H1 (cell line): Measurements from ENCODE around the gene ARHGAP10. TPM values are rescaled to one million over a fixed set of nuclear protein-coding genes. Genes with fewer than 3 reads are reported as not detected.

Source experiments
- CTCF ChIA-PET: fragments of 300-600 bp; sonication (Branson Sonifier 250); formaldehyde crosslinking; loops from one replicate; lab custom pipeline; 2021; ENCODE audit not compliant: partially characterized antibody; lab: Charles Lee
- POLR2A ChIA-PET: fragments of 300-600 bp; sonication (Branson Sonifier 250); formaldehyde crosslinking; loops from one replicate; lab custom pipeline; 2021; ENCODE audit warnings: inconsistent platforms; ENCODE audit not compliant: partially characterized antibody; lab: Charles Lee
- DNase-seq, 2 experiments: peaks; one replicate each; pipeline versions ENCODE4 v3.0.0 to v3.0.0-alpha.2; 2010 to 2022; ENCODE audit warnings: low spot score in 2 of 2, low read depth in 1 of 2, mixed read lengths in 1 of 2
- FAIRE-seq: peaks from 2 replicates; lab custom pipeline; 2011; peaks lifted over from hg19 to GRCh38; lab: Jason Lieb, UNC
- H2AFZ ChIP-seq: 2 replicates; pipeline ENCODE4 v1.8.1; 2012; ENCODE audit warnings: low read length, inconsistent platforms
- H2AK5ac ChIP-seq: 2 replicates; pipeline ENCODE4 v1.6.1; 2013; ENCODE audit warnings: low read depth, low read length
- H2BK120ac ChIP-seq: replicated peaks from 2 replicates; pipeline ENCODE3; 2013; ENCODE audit warnings: low read depth, low read length, inconsistent platforms
- H2BK12ac ChIP-seq: 2 replicates; pipeline ENCODE4 v1.6.1; 2013; ENCODE audit warnings: low read depth, low read length
- H2BK15ac ChIP-seq: 2 replicates; pipeline ENCODE4 v1.6.1; 2013; ENCODE audit warnings: low read length
- H2BK20ac ChIP-seq: 2 replicates; pipeline ENCODE4 v1.6.1; 2013; ENCODE audit warnings: low read length
- H2BK5ac ChIP-seq: 2 replicates; pipeline ENCODE4 v1.6.1; 2013; ENCODE audit warnings: low read depth, low read length
- H3K14ac ChIP-seq: 2 replicates; pipeline ENCODE4 v1.6.1; 2013; ENCODE audit warnings: inconsistent platforms; ENCODE audit not compliant: insufficient read length
- H3K18ac ChIP-seq: 2 replicates; pipeline ENCODE4 v1.6.1; 2013; ENCODE audit warnings: low read length; ENCODE audit errors: extremely low read depth
- H3K23ac ChIP-seq: 2 replicates; pipeline ENCODE4 v1.6.1; 2013; ENCODE audit warnings: inconsistent platforms; ENCODE audit not compliant: insufficient read length
- H3K23me2 ChIP-seq: 2 replicates; pipeline ENCODE4 v1.6.1; 2013; ENCODE audit warnings: low read depth, low read length
- H3K27ac ChIP-seq: 2 replicates; pipeline ENCODE4 v1.6.1; 2011; ENCODE audit warnings: low read depth, low read length, inconsistent platforms
- H3K27me3 ChIP-seq, 4 experiments: replicated peaks in 1 of 4; 1 replicate in 1 of 4; 2 replicates in 3 of 4; pipeline versions ENCODE4 v1.6.1 to v1.8.1; 2011 to 2013; ENCODE audit warnings: low read length in 3 of 4, mild to moderate bottlenecking in 3 of 4, inconsistent platforms in 2 of 4, mixed read lengths in 2 of 4, moderate library complexity in 1 of 4; ENCODE audit not compliant: control insufficient read depth in 3 of 4, insufficient read depth in 3 of 4; ENCODE audit errors: extremely low read depth in 1 of 4
- H3K36me3 ChIP-seq, 4 experiments: 2 replicates each; pipeline versions ENCODE4 v1.6.1 to v1.8.1; 2011 to 2013; ENCODE audit warnings: mild to moderate bottlenecking in 4 of 4, low read length in 3 of 4, moderate library complexity in 2 of 4, control low read depth in 1 of 4, inconsistent platforms in 1 of 4; ENCODE audit not compliant: insufficient read depth in 4 of 4, control insufficient read depth in 2 of 4
- H3K4ac ChIP-seq: replicated peaks from 2 replicates; pipeline ENCODE3; 2013; ENCODE audit warnings: low read length, low read depth, mixed read lengths, inconsistent platforms; ENCODE audit not compliant: insufficient read length
- H3K4me1 ChIP-seq, 4 experiments: replicated peaks in 1 of 4; 1 replicate in 1 of 4; 2 replicates in 3 of 4; pipeline versions ENCODE4 v1.6.1 to v1.8.1; 2011 to 2013; ENCODE audit warnings: low read length in 3 of 4, inconsistent platforms in 2 of 4, mixed read lengths in 1 of 4; ENCODE audit not compliant: insufficient read depth in 4 of 4, control insufficient read depth in 3 of 4
- H3K4me2 ChIP-seq, 2 experiments: 2 replicates each; pipeline versions ENCODE4 v1.6.1 to v1.8.1; 2011 to 2013; ENCODE audit warnings: low read depth in 2 of 2, low read length in 2 of 2, control low read depth in 1 of 2, inconsistent platforms in 1 of 2, mild to moderate bottlenecking in 1 of 2; ENCODE audit not compliant: insufficient read depth in 1 of 2
- H3K4me3 ChIP-seq, 4 experiments: fragments of 200-600, 300-600 bp in 1 of 4; sonication (generic), shearing (Covaris generic), sonication (Bioruptor Twin) in 1 of 4; 2 replicates each; pipeline versions ENCODE4 v1.5.1 to v1.8.1; 2011 to 2016; ENCODE audit warnings: low read length in 4 of 4, low read depth in 3 of 4, control low read depth in 2 of 4, inconsistent platforms in 2 of 4, mild to moderate bottlenecking in 2 of 4, mixed read lengths in 1 of 4, moderate library complexity in 1 of 4; ENCODE audit not compliant: insufficient read depth in 2 of 4; ENCODE audit errors: extremely low read depth in 1 of 4
- H3K56ac ChIP-seq: replicated peaks from 2 replicates; pipeline ENCODE3; 2013; ENCODE audit warnings: low read depth, mild to moderate bottlenecking, mixed read lengths, low read length, inconsistent platforms; ENCODE audit not compliant: insufficient read length
- H3K79me1 ChIP-seq: 2 replicates; pipeline ENCODE4 v1.6.1; 2013; ENCODE audit warnings: low read depth, low read length, control low read depth
- H3K79me2 ChIP-seq, 2 experiments: 2 replicates each; pipeline versions ENCODE4 v1.6.1 to v1.8.1; 2012 to 2013; ENCODE audit warnings: low read length in 2 of 2, mild to moderate bottlenecking in 2 of 2, inconsistent platforms in 1 of 2; ENCODE audit not compliant: insufficient read depth in 2 of 2, control insufficient read depth in 1 of 2
- H3K9ac ChIP-seq, 4 experiments: replicated peaks in 1 of 4; 1 replicate in 1 of 4; 2 replicates in 3 of 4; pipeline versions ENCODE4 v1.6.1 to v1.8.1; 2011 to 2013; ENCODE audit warnings: low read depth in 3 of 4, low read length in 3 of 4, control low read depth in 2 of 4, mild to moderate bottlenecking in 2 of 4, moderate library complexity in 2 of 4, inconsistent platforms in 1 of 4; ENCODE audit errors: extremely low read depth in 1 of 4
- H3K9me3 ChIP-seq, 2 experiments: 2 replicates each; pipeline versions ENCODE4 v1.6.1 to v1.8.1; 2012 to 2013; ENCODE audit warnings: mild to moderate bottlenecking in 2 of 2, moderate library complexity in 2 of 2, control low read depth in 1 of 2, inconsistent platforms in 1 of 2, low read depth in 1 of 2, low read length in 1 of 2, mixed read lengths in 1 of 2; ENCODE audit not compliant: insufficient read depth in 2 of 2
- H4K20me1 ChIP-seq, 2 experiments: replicated peaks in 1 of 2; 2 replicates each; pipeline versions ENCODE3 to v1.8.1; 2011 to 2013; ENCODE audit warnings: inconsistent platforms in 2 of 2, low read length in 2 of 2, mild to moderate bottlenecking in 1 of 2; ENCODE audit not compliant: insufficient read depth in 2 of 2, control insufficient read depth in 1 of 2
- H4K5ac ChIP-seq: 2 replicates; pipeline ENCODE4 v1.6.1; 2013; ENCODE audit warnings: low read length, low read depth, mixed read lengths, inconsistent platforms; ENCODE audit not compliant: insufficient read length
- H4K8ac ChIP-seq: 2 replicates; pipeline ENCODE4 v1.8.0; 2013; ENCODE audit warnings: mild to moderate bottlenecking, moderate library complexity, low read length, inconsistent platforms; ENCODE audit not compliant: insufficient read depth; ENCODE audit errors: extremely low read depth
- H4K91ac ChIP-seq: replicated peaks from 2 replicates; pipeline ENCODE3; 2013; ENCODE audit warnings: low read length, mixed read lengths, inconsistent platforms; ENCODE audit not compliant: insufficient read length
- BCL11A ChIP-seq, 2 experiments: IDR thresholded peaks; one replicate each; pipeline ENCODE4 v1.6.1; 2011; ENCODE audit warnings: low read depth in 2 of 2, low read length in 2 of 2, mild to moderate bottlenecking in 2 of 2
- WGBS, 2 experiments: shearing (Covaris generic) in 1 of 2; methylation state at CpG; one replicate each; pipeline versions ENCODE4 v1.1.6 to v1.1.7; 2013 to 2015; ENCODE audit warnings: low lambda C conversion rate in 2 of 2, mixed read lengths in 2 of 2, inconsistent platforms in 1 of 2, low coverage in 1 of 2, missing lambda C conversion rate in 1 of 2; ENCODE audit not compliant: insufficient replicate concordance in 2 of 2, insufficient coverage in 1 of 2, insufficient read length in 1 of 2; ENCODE audit errors: extremely low coverage in 1 of 2, missing lambda C conversion rate in 1 of 2; 5-methylcytosine and 5-hydroxymethylcytosine counted together
- polyA plus RNA-seq, 7 experiments: library from polyadenylated mRNA; depleted of rRNA in 3 of 7; stranded (reverse) in 5 of 7; unstranded in 2 of 7; fragments of >200 nt in 5 of 7; fragments of 200-250 nt in 2 of 7; gene quantifications; 1 replicate in 5 of 7; 2 replicates in 1 of 7; 4 replicates in 1 of 7; pipeline versions ENCODE4 v1.2.1 to v1.2.3, GENCODE V29; 2011 to 2013; ENCODE audit warnings: missing spikeins in 2 of 7, mixed read lengths in 2 of 7
- total RNA-seq: library from RNA; stranded (reverse); fragmentation: NEBNext Ultra II Directional; extraction: Animal tissue kit (Norgen Biotek cat#: 25700); gene quantifications from 2 replicates; pipeline ENCODE4 v1.2.1, GENCODE V29; 2021
- TF ChIP-seq, protein P1 (sequence below): IDR thresholded peaks from 2 replicates; pipeline ENCODE4 v1.6.1; 2012; ENCODE audit warnings: inconsistent platforms

The ARHGAP10 gene
- total and polyA plus RNA-seq, 2 of the 8 experiments (the other 6 are each of a cell fraction or from before 2014, with no cell fraction given), result 3.7 to 6.1 TPM

DNA sequence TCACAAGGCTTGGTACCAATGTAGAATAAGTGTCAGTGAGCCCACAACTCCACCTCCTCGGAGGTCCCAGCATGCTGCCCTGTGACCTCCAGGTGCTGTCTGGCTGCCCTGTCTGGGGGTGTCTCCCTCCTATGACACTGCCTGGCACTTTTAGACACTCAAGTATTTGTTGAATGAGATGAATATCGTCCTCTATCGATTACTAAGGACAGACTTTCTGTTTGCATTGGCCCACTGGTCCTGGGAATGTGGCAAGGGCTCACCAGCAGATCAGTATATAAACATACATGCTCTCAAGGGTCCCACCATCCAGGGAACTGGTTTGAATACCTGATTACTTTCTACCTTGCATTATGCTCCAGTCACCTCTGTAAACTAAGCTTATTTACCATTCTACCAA lies 377.3 kb downstream of the ARHGAP10 start:
- H4K5ac ChIP-seq, result no peak overlapping the region
- peaks cover 0 to 6% (median 1%) of the 10 kb centered on the region in 4 experiments; a peak in 3 of 7 replicates for H3K4me1 ChIP-seq
- H3K27me3 ChIP-seq, result no peaks in the 10 kb centered on the region
- H3K79me1 ChIP-seq, result no peaks in the 10 kb centered on the region
- H2BK20ac ChIP-seq, result no peak overlapping the region
- no peak for DNase-seq
- no peaks in the 10 kb centered on the region for H3K79me2 ChIP-seq
- no peak overlapping the region for H3K4me3 ChIP-seq
- no peak overlapping the region; the same call in 1 of the 2 replicates for H4K8ac ChIP-seq
- no peak overlapping the region for H3K4me2 ChIP-seq
- no peaks in the 10 kb centered on the region for H3K23me2 ChIP-seq
- no peak overlapping the region for H4K91ac ChIP-seq
- no peak overlapping the region for H3K23ac ChIP-seq
- no peak overlapping the region for H2AFZ ChIP-seq
- no peak overlapping the region for H3K56ac ChIP-seq
- H3K36me3 ChIP-seq, result no peaks in the 10 kb centered on the region
- no peak overlapping the region for H2BK5ac ChIP-seq
- H2AK5ac ChIP-seq, result no peak overlapping the region
- 100% methylated on average over 3 of the region's 3 CpGs; no CpG with 5 or more reads in 1 of the 2 experiments for WGBS, 2 experiments
- no peaks in the 10 kb centered on the region for H3K9me3 ChIP-seq
- FAIRE-seq, result no peak
- H3K14ac ChIP-seq, result no peak overlapping the region
- ChIA-PET POLR2A (interaction anchor here (0.6 kb wide), 1 partner anchor 11 kb away, joined by 3 read pairs; no protein-coding TSS in a partner anchor), CTCF (interaction anchor here (1.0 kb wide), 1 partner anchor 14 kb away, joined by 3 read pairs; no protein-coding TSS in a partner anchor)
- H3K4ac ChIP-seq, result no peak overlapping the region
- no peak overlapping the region for H2BK15ac ChIP-seq
- H2BK12ac ChIP-seq, result no peak overlapping the region
- no peaks in the 10 kb centered on the region for H4K20me1 ChIP-seq
- H3K27ac ChIP-seq, result no peak overlapping the region
- H3K9ac ChIP-seq, result no peak overlapping the region
- TF ChIP-seq BCL11A (IDR thresholded peaks at IDR 0.05; ENCODE audit: low read depth in 2 of 2, low read length in 2 of 2), result no peak
- TF ChIP-seq, protein P1, sequence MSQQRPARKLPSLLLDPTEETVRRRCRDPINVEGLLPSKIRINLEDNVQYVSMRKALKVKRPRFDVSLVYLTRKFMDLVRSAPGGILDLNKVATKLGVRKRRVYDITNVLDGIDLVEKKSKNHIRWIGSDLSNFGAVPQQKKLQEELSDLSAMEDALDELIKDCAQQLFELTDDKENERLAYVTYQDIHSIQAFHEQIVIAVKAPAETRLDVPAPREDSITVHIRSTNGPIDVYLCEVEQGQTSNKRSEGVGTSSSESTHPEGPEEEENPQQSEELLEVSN, result no peak
- no peak overlapping the region for H2BK120ac ChIP-seq
- H3K18ac ChIP-seq, result no peak overlapping the region
